ENCODE data around the gene GPT2.
"Not testable (repeated sequence)": the region's sequence is repeated elsewhere in the genome, so short reads cannot be mapped to it uniquely, and the experiment has no call there.

GPT2 gene

GRCh38 chr16:46853713-46854443 is 30.3 kb upstream of the GPT2 start:
- H3K4me3 ChIP-seq (ENCODE audit: low read length) = no peak overlapping the region
- no peak for TF ChIP-seq ZNF274 (IDR thresholded peaks at IDR 0.05; ENCODE audit: low read depth, low read length)

GRCh38 chr16:46854846-46855245 is 29.3 kb upstream of the GPT2 start:
- H3K4me3 ChIP-seq (ENCODE audit: low read length) = no peak overlapping the region
- TF ChIP-seq ZNF274 (IDR thresholded peaks at IDR 0.05; ENCODE audit: low read depth, low read length) = no peak

GRCh38 chr16:46855389-46855788 is 28.8 kb upstream of the GPT2 start:
- TF ChIP-seq ZNF274 (IDR thresholded peaks at IDR 0.05; ENCODE audit: low read depth, low read length) = no peak
- no peak overlapping the region for H3K4me3 ChIP-seq (ENCODE audit: low read length)

GRCh38 chr16:46857368-46857945 is 26.7 kb upstream of the GPT2 start:
- H3K4me3 ChIP-seq (ENCODE audit: low read length) = no peak overlapping the region
- no peak for TF ChIP-seq ZNF274 (IDR thresholded peaks at IDR 0.05; ENCODE audit: low read depth, low read length)

- H3K4me3 ChIP-seq (ENCODE audit: low read length) = no peak overlapping the region
- TF ChIP-seq ZNF274 (IDR thresholded peaks at IDR 0.05; ENCODE audit: low read depth, low read length) = no peak
These were observed 26.0 kb upstream of the GPT2 start for GRCh38 chr16:46858151-46858550.

GRCh38 chr16:46859719-46860152 is 24.4 kb upstream of the GPT2 start:
- no peak for TF ChIP-seq ZNF274 (IDR thresholded peaks at IDR 0.05; ENCODE audit: low read depth, low read length)
- no peak overlapping the region for H3K4me3 ChIP-seq (ENCODE audit: low read length)

GRCh38 chr16:46862555-46863447 is 21.4 kb upstream of the GPT2 start:
- no peak for TF ChIP-seq ZNF274 (IDR thresholded peaks at IDR 0.05; ENCODE audit: low read depth, low read length)
- H3K4me3 ChIP-seq (ENCODE audit: low read length) = no peak overlapping the region

GRCh38 chr16:46866286-46866685 is 17.9 kb upstream of the GPT2 start:
- TF ChIP-seq ZNF274 (IDR thresholded peaks at IDR 0.05; ENCODE audit: low read depth, low read length) = no peak
- H3K4me3 ChIP-seq (ENCODE audit: low read length) = no peak overlapping the region

- not testable (repeated sequence) for H3K4me3 ChIP-seq (ENCODE audit: low read length)
These were observed 16.7 kb upstream of the GPT2 start for GRCh38 chr16:46867486-46867885.

- not testable (repeated sequence) for H3K4me3 ChIP-seq (ENCODE audit: low read length)
These were observed 15.3 kb upstream of the GPT2 start for GRCh38 chr16:46868891-46869290.

GRCh38 chr16:46871597-46871996 is 12.6 kb upstream of the GPT2 start:
- no peak for TF ChIP-seq ZNF274 (IDR thresholded peaks at IDR 0.05; ENCODE audit: low read depth, low read length)
- no peak overlapping the region for H3K4me3 ChIP-seq (ENCODE audit: low read length)

GRCh38 chr16:46873201-46873600 is 11.0 kb upstream of the GPT2 start:
- no peak for TF ChIP-seq ZNF274 (IDR thresholded peaks at IDR 0.05; ENCODE audit: low read depth, low read length)
- H3K4me3 ChIP-seq (ENCODE audit: low read length) = no peak overlapping the region

- H3K4me3 ChIP-seq (ENCODE audit: low read length) = no peak overlapping the region
- TF ChIP-seq ZNF274 (IDR thresholded peaks at IDR 0.05; ENCODE audit: low read depth, low read length) = no peak
These were observed 8.9 kb upstream of the GPT2 start for GRCh38 chr16:46875243-46875642.

GRCh38 chr16:46882304-46882939 is 1.7 kb upstream of the GPT2 start:
- TF ChIP-seq ZNF274 (IDR thresholded peaks at IDR 0.05; ENCODE audit: low read depth, low read length) = no peak
- no peak overlapping the region for H3K4me3 ChIP-seq (ENCODE audit: low read length)
